Esophagus (tissue), 2 donors: ENCODE data around the gene TTLL13. TPM values are rescaled to one million over a fixed set of nuclear protein-coding genes. Genes with fewer than 3 reads are reported as not detected.

ENCODE experiments used
- H3K27ac ChIP-seq, 2 donors: one replicate each; pipeline ENCODE4 v1.5.1; 2013; ENCODE audit warnings: low read depth in 2 of 2, mild to moderate bottlenecking in 2 of 2, inconsistent platforms in 1 of 2, low read length in 1 of 2, moderate library complexity in 1 of 2
- H3K27me3 ChIP-seq, 2 donors: one replicate each; pipeline ENCODE4 v1.6.1; 2013; ENCODE audit warnings: low read length in 2 of 2, control low read depth in 1 of 2, mild to moderate bottlenecking in 1 of 2; ENCODE audit not compliant: insufficient read depth in 2 of 2, control insufficient read depth in 1 of 2
- H3K36me3 ChIP-seq, 2 donors: one replicate each; pipeline ENCODE4 v1.6.1; 2013; ENCODE audit warnings: low read length in 1 of 2; ENCODE audit not compliant: control insufficient read depth in 2 of 2, insufficient read depth in 2 of 2
- H3K4me1 ChIP-seq, 2 donors: one replicate each; pipeline ENCODE4 v1.6.1; 2013; ENCODE audit warnings: low read length in 1 of 2; ENCODE audit not compliant: control insufficient read depth in 2 of 2, insufficient read depth in 2 of 2
- H3K4me3 ChIP-seq, 2 donors: one replicate each; pipeline ENCODE4 v1.5.1; 2013; ENCODE audit warnings: low read length in 2 of 2, mild to moderate bottlenecking in 2 of 2, low read depth in 1 of 2, moderate library complexity in 1 of 2
- H3K9me3 ChIP-seq, 2 donors: one replicate each; pipeline ENCODE4 v1.6.1; 2013; ENCODE audit warnings: mild to moderate bottlenecking in 2 of 2, low read depth in 1 of 2, low read length in 1 of 2, moderate library complexity in 1 of 2; ENCODE audit not compliant: control insufficient read depth in 2 of 2, insufficient read depth in 1 of 2
- WGBS, 2 donors: extraction: QIAGEN DNeasy Blood & Tissue Kit; methylation state at CpG; one replicate each; pipeline ENCODE4 v1.1.7; 2013; 5-methylcytosine and 5-hydroxymethylcytosine counted together
- polyA plus RNA-seq, 2 donors: library from polyadenylated mRNA; stranded (reverse); fragments of 200-250 nt; gene quantifications; one replicate each; pipeline ENCODE4 v1.2.3, GENCODE V29; 2013
- donor health status: healthy with polysubstance abuse.
- donor health status: Bipolar disorder and iron deficiency.

The TTLL13 gene, protein sequence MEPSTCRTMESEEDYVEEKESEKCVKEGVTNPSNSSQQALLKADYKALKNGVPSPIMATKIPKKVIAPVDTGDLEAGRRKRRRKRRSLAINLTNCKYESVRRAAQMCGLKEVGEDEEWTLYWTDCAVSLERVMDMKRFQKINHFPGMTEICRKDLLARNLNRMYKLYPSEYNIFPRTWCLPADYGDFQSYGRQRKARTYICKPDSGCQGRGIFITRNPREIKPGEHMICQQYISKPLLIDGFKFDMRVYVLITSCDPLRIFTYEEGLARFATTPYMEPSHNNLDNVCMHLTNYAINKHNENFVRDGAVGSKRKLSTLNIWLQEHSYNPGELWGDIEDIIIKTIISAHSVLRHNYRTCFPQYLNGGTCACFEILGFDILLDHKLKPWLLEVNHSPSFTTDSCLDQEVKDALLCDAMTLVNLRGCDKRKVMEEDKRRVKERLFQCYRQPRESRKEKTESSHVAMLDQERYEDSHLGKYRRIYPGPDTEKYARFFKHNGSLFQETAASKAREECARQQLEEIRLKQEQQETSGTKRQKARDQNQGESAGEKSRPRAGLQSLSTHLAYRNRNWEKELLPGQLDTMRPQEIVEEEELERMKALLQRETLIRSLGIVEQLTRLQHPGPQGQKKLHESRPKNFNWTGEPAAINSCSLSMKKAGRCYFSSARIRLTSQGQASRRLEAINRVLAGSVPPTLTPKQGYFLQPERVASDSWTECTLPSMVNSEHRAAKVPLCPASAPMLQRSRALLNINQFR
- polyA plus RNA-seq, result under 1 TPM; 0.04 to 0.07 TPM

- no peaks in the 10 kb centered on the region for H3K27me3 ChIP-seq
- H3K27ac ChIP-seq, result peak within 1 kb of the TSS in 1 of 2 donors; percentile 20
- peaks cover 2 to 3% of the 10 kb centered on the region in 2 donors for H3K4me1 ChIP-seq
- no peaks in the 10 kb centered on the region for H3K36me3 ChIP-seq
- 2% methylated on average over 44 of the region's 44 CpGs for WGBS, 2 donors
- peak within 1 kb of the TSS; percentile 43 to 73 for H3K4me3 ChIP-seq
- H3K9me3 ChIP-seq, result no peaks in the 10 kb centered on the region
Observed at GRCh38 chr15:90249203-90249863, at the start of gene TTLL13. Gene TTLL13 (plus strand): TSS chr15:90249556. CDS start chr15:90250631, 1,075 bp downstream.

GRCh38 chr15:90200534-90201129 is 48.7 kb upstream of the TTLL13 start:
- Histone ChIP-seq H3K4me1 (peaks cover 4 to 23% of the 10 kb centered on the region in 2 donors), H3K9me3 (no peaks in the 10 kb centered on the region), H3K27ac (peak overlapping the region; percentile 94 to 97), H3K27me3 (no peaks in the 10 kb centered on the region), H3K4me3 (peak overlapping the region; percentile 80 to 94), H3K36me3 (peaks cover 0 to 10% of the 10 kb centered on the region in 2 donors)
- 9 to 19% methylated on average over 24 of the region's 24 CpGs for WGBS, 2 donors

DNA sequence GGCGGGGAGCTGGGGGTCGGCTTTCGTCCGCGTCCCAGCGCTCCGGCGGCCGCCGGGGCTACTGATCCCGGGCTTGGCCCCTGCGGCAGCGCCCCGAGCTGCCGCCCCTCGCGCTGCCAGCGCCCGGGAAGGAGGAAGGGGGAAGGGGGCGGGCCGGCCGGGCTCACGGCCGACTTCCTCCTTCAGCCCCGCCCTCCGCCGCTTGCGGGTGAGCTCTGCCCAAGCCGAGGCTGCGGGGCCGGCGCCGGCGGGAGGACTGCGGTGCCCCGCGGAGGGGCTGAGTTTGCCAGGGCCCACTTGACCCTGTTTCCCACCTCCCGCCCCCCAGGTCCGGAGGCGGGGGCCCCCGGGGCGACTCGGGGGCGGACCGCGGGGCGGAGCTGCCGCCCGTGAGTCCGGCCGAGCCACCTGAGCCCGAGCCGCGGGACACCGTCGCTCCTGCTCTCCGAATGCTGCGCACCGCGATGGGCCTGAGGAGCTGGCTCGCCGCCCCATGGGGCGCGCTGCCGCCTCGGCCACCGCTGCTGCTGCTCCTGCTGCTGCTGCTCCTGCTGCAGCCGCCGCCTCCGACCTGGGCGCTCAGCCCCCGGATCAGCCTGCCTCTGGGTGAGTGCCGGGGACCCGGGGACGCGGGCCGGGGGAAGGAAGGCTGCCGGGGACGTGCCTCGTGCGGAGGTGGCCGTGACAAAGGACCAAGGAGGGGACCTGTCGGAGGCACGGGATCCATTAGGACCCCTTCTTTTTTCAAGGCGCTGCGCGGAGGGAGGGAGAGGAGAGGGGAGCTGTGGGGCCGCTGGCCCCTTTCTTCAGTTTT is 48.0 kb upstream of the TTLL13 start, which contains the start of gene SEMA4B:
Gene SEMA4B (plus strand): TSS at position 201 of the 814 bp plus-strand sequence. CDS start 249 bp downstream, at position 450.
- peaks cover 4 to 23% of the 10 kb centered on the region in 2 donors for H3K4me1 ChIP-seq
- H3K9me3 ChIP-seq, result no peaks in the 10 kb centered on the region
- H3K27ac ChIP-seq, result peak within 1 kb of the TSS; percentile 94 to 97
- no peaks in the 10 kb centered on the region for H3K27me3 ChIP-seq
- 0 to 1% methylated on average over 73 to 88 of the region's 88 CpGs for WGBS, 2 donors
- peak within 1 kb of the TSS; percentile 80 to 94 for H3K4me3 ChIP-seq
- H3K36me3 ChIP-seq, result peaks cover under 1 to 12% of the 10 kb centered on the region in 2 donors

GRCh38 chr15:90201944-90202375 is 47.4 kb upstream of the TTLL13 start:
- Histone ChIP-seq H3K36me3 (peaks cover 6 to 15% of the 10 kb centered on the region in 2 donors), H3K27me3 (no peaks in the 10 kb centered on the region), H3K4me3 (peak overlapping the region; percentile 80 to 94), H3K27ac (peak overlapping the region; percentile 94 to 97), H3K4me1 (peaks cover 4 to 23% of the 10 kb centered on the region in 2 donors), H3K9me3 (no peaks in the 10 kb centered on the region)
- WGBS, 2 donors, result 9 to 10% methylated on average over 25 of the region's 25 CpGs

GRCh38 chr15:90202929-90203328 is 46.4 kb upstream of the TTLL13 start:
- peaks cover 4 to 25% of the 10 kb centered on the region in 2 donors for H3K4me1 ChIP-seq
- peak overlapping the region; percentile 75 to 94 for H3K27ac ChIP-seq
- H3K9me3 ChIP-seq, result no peaks in the 10 kb centered on the region
- H3K36me3 ChIP-seq, result peaks cover 7 to 19% of the 10 kb centered on the region in 2 donors
- 60 to 69% methylated on average over 4 of the region's 4 CpGs for WGBS, 2 donors
- peak overlapping the region; percentile 80 to 94 for H3K4me3 ChIP-seq
- H3K27me3 ChIP-seq, result no peaks in the 10 kb centered on the region

GRCh38 chr15:90203473-90203872 is 45.9 kb upstream of the TTLL13 start:
- WGBS, 2 donors, result 80 to 95% methylated on average over 7 of the region's 7 CpGs
- Histone ChIP-seq H3K27ac (peak overlapping the region; percentile 75 to 94), H3K9me3 (no peaks in the 10 kb centered on the region), H3K4me1 (peaks cover 4 to 27% of the 10 kb centered on the region in 2 donors), H3K27me3 (no peaks in the 10 kb centered on the region), H3K36me3 (peaks cover 7 to 19% of the 10 kb centered on the region in 2 donors), H3K4me3 (peak overlapping the region; percentile 80 to 94)

- 58 to 67% methylated on average over 8 of the region's 8 CpGs for WGBS, 2 donors
- peaks cover 4 to 25% of the 10 kb centered on the region in 2 donors for H3K4me1 ChIP-seq
- no peaks in the 10 kb centered on the region for H3K9me3 ChIP-seq
- peaks cover 7 to 22% of the 10 kb centered on the region in 2 donors for H3K36me3 ChIP-seq
- no peaks in the 10 kb centered on the region for H3K27me3 ChIP-seq
- peak overlapping the region; percentile 75 to 94 for H3K27ac ChIP-seq
- peak overlapping the region in 1 of 2 donors; percentile 80 for H3K4me3 ChIP-seq
Observed at GRCh38 chr15:90203922-90204321, 45.4 kb upstream of the TTLL13 start.

DNA sequence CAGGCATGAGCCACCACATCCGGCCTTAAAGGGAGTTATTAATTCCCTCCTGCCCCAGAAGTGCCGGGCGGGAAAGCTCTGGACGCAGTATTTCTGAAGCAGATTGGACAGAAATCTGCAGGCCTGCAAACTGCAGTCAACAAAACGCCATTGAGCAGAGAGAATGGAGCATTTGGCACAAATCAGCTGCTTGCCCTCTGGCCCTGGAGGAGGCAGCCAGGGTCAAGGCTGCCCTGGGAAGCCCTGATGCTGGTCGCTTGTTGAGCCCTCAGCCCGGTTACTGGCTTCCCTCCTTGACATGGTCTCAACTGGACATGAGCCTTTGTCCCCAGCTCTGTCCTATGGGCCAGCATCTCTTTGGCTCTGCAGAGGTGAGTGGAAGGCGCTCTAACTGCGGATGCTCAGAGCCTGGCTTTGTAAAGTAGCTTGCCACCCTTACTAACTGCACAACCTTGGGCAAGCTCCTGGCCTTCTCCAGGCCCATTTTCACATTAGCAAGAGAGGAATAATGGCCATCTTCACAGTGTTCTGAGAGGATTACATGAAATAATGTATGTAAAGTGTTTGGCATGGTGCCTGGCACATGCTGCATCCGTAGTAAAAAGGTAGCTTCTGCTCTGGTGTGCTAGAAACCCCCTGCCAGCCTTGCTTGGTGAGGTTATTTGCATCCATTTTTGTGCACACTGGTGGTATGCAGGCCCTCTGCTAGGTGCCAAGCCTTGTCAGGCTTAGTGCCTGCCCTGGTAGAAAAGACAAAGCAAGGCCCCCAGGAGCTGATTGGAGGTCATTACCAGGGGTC is 44.1 kb upstream of the TTLL13 start:
- Histone ChIP-seq H3K4me1 (peaks cover 4 to 35% of the 10 kb centered on the region in 2 donors), H3K36me3 (peaks cover 7 to 31% of the 10 kb centered on the region in 2 donors)

More for the DNA sequence above, 44.1 kb upstream of the TTLL13 start:
- Histone ChIP-seq H3K27ac (peak overlapping the region in 1 of 2 donors; percentile 45), H3K9me3 (no peaks in the 10 kb centered on the region), H3K27me3 (no peaks in the 10 kb centered on the region), H3K4me3 (no peak overlapping the region)
- WGBS, 2 donors, result 68 to 76% methylated on average over 10 of the region's 10 CpGs
